Mesenteric fat pad (tissue), 1 donor: ENCODE data around the gene IRF2BP2. TPM values are rescaled to one million over a fixed set of nuclear protein-coding genes. Genes with fewer than 3 reads are reported as not detected.

ENCODE experiments used
- DNase-seq: peaks from one replicate; pipeline ENCODE4 v3.0.0-alpha.2; 2020; ENCODE audit warnings: low spot score
- total RNA-seq: library from RNA; stranded (reverse); fragmentation: NEBNext Ultra II Directional; extraction: Animal tissue kit (Norgen Biotek cat#: 25700); gene quantifications from one replicate; pipeline ENCODE4 v1.2.1, GENCODE V29; 2021
- donor health status: DM: yes; HTN: yes; CAD: no.

The IRF2BP2 gene
- total RNA-seq, 1 donor from 2014 or later: 108 TPM

- DNase-seq: no peak
Measured at GRCh38 chr1:234559902-234560676, 49.9 kb downstream of the IRF2BP2 start.

GRCh38 chr1:234559152-234559901 lies 50.7 kb downstream of the IRF2BP2 start:
- no peak for DNase-seq

GRCh38 chr1:234558330-234558836 lies 51.6 kb downstream of the IRF2BP2 start:
- DNase-seq: no peak

GRCh38 chr1:234556245-234556943 lies 53.6 kb downstream of the IRF2BP2 start:
- DNase-seq: no peak

- DNase-seq: no peak
Measured at GRCh38 chr1:234555390-234556024, 54.5 kb downstream of the IRF2BP2 start.

GRCh38 chr1:234554698-234555311 lies 55.2 kb downstream of the IRF2BP2 start:
- DNase-seq: no peak

Other genes starting within 250 kb of the IRF2BP2 start
- gene COA6, start 236.7 kb downstream of the IRF2BP2 start, total RNA-seq: 28.0 TPM
- gene TARBP1, start 131.0 kb downstream of the IRF2BP2 start, total RNA-seq: 19.4 TPM